Thyroid gland (tissue), 4 donors: ENCODE data around the gene DOCK9.

ENCODE experiments used
- POLR2A ChIP-seq, 2 donors: fragments of 450-650 bp; IDR thresholded peaks; one replicate each; pipeline ENCODE4 v1.6.1; 2017; ENCODE audit warnings: antibody characterized with exemption in 2 of 2, mild to moderate bottlenecking in 2 of 2, moderate library complexity in 1 of 2
- TF ChIP-seq, protein P1 (sequence below), 6 experiments: fragments of 200-600 bp in 3 of 6; fragments of 450-650 bp in 3 of 6; sonication (generic) in 3 of 6; IDR thresholded peaks; one replicate each; pipeline ENCODE4 v1.5.1; 2016 to 2019; ENCODE audit warnings: antibody characterized with exemption in 6 of 6, mild to moderate bottlenecking in 2 of 6, inconsistent platforms in 1 of 6, moderate library complexity in 1 of 6

DNA sequence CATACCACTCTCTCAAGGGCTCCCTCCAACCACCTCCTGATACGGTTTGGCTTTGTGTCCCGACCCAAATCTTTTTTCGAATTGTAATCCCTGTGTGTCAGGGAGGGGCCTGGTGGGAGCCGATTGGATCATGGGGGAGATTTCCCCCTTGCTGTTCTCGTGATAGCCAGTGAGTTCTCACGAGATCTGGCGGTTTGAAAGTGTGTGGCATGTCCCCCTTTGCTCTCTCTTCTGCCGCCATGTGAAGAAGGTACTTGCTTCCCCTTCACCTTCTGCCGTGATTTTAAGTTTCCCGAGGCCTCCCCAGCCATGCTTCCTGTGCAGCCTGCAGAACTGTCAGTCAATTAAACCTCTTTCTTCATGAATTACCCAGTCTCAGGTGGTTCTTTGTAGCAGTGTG is 190.7 kb downstream of the DOCK9 start:
- TF ChIP-seq, protein P1, sequence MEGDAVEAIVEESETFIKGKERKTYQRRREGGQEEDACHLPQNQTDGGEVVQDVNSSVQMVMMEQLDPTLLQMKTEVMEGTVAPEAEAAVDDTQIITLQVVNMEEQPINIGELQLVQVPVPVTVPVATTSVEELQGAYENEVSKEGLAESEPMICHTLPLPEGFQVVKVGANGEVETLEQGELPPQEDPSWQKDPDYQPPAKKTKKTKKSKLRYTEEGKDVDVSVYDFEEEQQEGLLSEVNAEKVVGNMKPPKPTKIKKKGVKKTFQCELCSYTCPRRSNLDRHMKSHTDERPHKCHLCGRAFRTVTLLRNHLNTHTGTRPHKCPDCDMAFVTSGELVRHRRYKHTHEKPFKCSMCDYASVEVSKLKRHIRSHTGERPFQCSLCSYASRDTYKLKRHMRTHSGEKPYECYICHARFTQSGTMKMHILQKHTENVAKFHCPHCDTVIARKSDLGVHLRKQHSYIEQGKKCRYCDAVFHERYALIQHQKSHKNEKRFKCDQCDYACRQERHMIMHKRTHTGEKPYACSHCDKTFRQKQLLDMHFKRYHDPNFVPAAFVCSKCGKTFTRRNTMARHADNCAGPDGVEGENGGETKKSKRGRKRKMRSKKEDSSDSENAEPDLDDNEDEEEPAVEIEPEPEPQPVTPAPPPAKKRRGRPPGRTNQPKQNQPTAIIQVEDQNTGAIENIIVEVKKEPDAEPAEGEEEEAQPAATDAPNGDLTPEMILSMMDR (IDR thresholded peaks at IDR 0.05): no peak
- no peak for TF ChIP-seq POLR2A (IDR thresholded peaks at IDR 0.05)
